ENCODE measurements around the gene MSL1. TPM values are rescaled to one million over a fixed set of nuclear protein-coding genes. Genes with fewer than 3 reads are reported as not detected.
A peak's percentile ranks its signal among the peaks of the same experiment; 100 is the strongest.
"Not testable (repeated sequence)": the region's sequence is repeated elsewhere in the genome, so short reads cannot be mapped to it uniquely, and the experiment has no call there.

Gene MSL1
- total RNA-seq, 1 donor from 2014 or later = 39.8 TPM

DNA sequence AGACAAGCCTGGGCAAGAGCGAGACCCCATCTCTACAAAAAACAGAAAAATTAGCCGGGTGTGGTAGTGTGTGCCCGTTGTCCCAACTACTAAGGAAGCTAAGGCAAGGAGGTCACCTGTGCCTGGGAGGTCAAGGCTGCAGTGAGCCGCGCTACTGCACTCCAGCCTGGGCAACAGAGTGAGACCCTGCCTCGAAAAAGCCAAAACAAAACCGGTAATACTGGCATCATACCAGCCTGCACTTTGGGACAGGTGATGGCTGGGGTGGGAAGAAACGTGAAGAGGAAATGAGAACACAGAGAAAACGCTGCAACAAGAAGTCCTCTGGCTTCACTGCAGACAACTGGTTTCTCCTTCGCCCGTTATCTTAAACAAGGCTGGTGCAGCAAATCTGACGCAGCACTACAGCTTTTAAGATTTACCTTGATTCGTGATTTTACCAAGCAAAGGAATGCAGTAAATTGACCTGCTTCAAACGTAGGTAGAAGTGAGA lies 17.8 kb downstream of the MSL1 start:
- Histone ChIP-seq H3K9me3 (replicated peaks) (no peaks in the 10 kb centered on the region), H3K27ac (replicated peaks) (peak overlapping the region; percentile 98), H3K4me1 (peaks cover 43% of the 10 kb centered on the region), H3K27me3 (ENCODE audit: low read depth) (no peaks in the 10 kb centered on the region), H3K36me3 (peaks cover 60% of the 10 kb centered on the region), H3K4me3 (peak overlapping the region; percentile 81)
- TF ChIP-seq, protein P1, sequence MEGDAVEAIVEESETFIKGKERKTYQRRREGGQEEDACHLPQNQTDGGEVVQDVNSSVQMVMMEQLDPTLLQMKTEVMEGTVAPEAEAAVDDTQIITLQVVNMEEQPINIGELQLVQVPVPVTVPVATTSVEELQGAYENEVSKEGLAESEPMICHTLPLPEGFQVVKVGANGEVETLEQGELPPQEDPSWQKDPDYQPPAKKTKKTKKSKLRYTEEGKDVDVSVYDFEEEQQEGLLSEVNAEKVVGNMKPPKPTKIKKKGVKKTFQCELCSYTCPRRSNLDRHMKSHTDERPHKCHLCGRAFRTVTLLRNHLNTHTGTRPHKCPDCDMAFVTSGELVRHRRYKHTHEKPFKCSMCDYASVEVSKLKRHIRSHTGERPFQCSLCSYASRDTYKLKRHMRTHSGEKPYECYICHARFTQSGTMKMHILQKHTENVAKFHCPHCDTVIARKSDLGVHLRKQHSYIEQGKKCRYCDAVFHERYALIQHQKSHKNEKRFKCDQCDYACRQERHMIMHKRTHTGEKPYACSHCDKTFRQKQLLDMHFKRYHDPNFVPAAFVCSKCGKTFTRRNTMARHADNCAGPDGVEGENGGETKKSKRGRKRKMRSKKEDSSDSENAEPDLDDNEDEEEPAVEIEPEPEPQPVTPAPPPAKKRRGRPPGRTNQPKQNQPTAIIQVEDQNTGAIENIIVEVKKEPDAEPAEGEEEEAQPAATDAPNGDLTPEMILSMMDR (IDR thresholded peaks at IDR 0.05; ENCODE audit: borderline replicate concordance) = no peak
- no peak for DNase-seq
- intact Hi-C loops (cut with micrococcal nuclease) = no loop called here

DNA sequence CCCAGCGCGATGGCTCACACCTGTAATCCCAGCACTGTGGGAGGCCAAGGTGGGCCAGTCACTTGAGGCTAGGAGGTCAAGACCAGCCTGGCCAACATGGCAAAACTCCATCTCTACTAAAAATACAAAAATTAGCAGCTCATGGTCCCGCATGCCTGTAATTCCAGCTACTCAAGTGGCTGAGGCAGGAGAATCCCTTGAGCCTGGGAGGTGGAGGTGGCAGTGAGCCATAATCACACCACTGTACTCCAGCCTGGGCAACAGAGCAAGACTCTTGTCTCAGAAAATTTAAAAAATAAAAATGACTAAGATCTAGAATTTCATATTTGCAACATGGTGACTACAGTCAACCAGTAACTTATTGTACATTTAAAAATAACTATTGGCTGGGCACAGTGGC lies 21.4 kb downstream of the MSL1 start:
- DNase-seq; H3K27ac ChIP-seq (replicated peaks); H3K27me3 ChIP-seq (ENCODE audit: low read depth); intact Hi-C loops (cut with micrococcal nuclease); H3K9me3 ChIP-seq (replicated peaks); H3K4me3 ChIP-seq: not testable (repeated sequence)
- H3K36me3 ChIP-seq = peaks cover 63% of the 10 kb centered on the region
- H3K4me1 ChIP-seq = peaks cover 64% of the 10 kb centered on the region

DNA sequence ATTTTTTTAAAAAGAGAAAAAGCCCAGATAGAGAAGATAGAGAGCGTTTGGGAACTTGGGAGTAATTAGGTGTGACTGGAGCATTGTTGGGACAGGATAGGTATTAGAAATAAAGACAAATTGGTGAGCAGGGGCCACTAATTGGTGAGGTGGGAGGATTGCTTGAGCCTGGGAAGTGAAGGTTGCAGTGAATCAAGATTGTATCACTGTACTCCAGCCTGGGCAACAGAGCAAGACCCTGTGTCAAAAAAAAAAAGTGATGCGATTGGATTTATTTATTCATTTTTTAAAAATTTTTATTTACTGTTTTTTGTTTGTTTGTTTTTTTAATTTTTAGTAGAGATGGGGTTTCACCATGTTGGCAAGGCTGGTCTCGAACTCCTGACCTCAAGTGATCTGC lies 23.7 kb downstream of the MSL1 start:
- intact Hi-C loops (cut with micrococcal nuclease) = no loop called here
- peaks cover 86% of the 10 kb centered on the region for H3K36me3 ChIP-seq
- no peaks in the 10 kb centered on the region for H3K27me3 ChIP-seq (ENCODE audit: low read depth)
- H3K4me3 ChIP-seq = no peak overlapping the region
- TF ChIP-seq, protein P1 (IDR thresholded peaks at IDR 0.05; ENCODE audit: borderline replicate concordance) = no peak
- peaks cover 66% of the 10 kb centered on the region for H3K4me1 ChIP-seq
- H3K27ac ChIP-seq (replicated peaks) = no peak overlapping the region
- no peak for DNase-seq
- no peaks in the 10 kb centered on the region for H3K9me3 ChIP-seq (replicated peaks)

DNA sequence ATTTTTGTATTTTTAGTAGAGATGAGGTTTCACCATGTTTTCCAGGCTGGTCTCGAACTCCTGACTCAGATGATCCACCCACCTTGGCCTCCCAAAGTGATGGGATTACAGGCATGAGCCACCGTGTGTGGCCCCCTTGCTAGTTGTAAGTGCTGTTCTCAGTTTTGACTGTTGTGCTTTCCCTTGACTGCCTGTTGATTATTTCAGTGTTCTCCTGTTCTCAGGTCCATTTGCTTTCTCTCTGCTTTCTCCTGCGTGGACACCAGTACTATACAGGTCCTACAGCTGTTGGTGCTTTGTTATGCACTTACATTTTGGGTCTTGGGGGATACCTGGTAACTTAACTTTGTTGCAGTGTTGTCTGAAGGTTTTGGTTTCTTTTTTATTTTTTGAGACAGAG lies 26.8 kb downstream of the MSL1 start:
- intact Hi-C loops (cut with micrococcal nuclease) = no loop called here

DNA sequence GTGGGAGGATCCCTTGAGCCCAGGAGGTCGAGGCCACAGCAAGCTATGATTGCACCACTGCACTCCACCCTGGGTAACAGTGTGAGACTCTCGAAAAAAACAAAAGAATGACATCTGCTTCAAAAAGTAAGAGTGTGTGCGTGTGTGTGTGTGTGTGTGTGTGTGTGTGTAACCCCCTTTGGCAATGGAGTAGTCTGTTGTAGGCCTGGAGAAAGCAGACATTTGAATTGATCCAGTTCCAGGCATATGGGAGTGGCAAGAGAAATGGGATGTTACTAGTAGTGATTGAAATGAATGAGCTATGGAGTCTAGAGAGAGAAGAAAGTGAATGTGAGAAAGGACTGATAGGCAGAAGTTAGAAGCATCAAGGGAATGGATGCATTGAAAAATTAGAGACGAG lies 28.5 kb downstream of the MSL1 start:
- Histone ChIP-seq H3K36me3 (peaks cover 98% of the 10 kb centered on the region), H3K4me1 (peaks cover 58% of the 10 kb centered on the region)
- TF ChIP-seq, protein P1 (IDR thresholded peaks at IDR 0.05; ENCODE audit: borderline replicate concordance) = no peak

More for the DNA sequence above, 26.8 kb downstream of the MSL1 start:
- TF ChIP-seq, protein P1 (IDR thresholded peaks at IDR 0.05; ENCODE audit: borderline replicate concordance) = no peak
- H3K4me3 ChIP-seq = no peak overlapping the region
- peaks cover 51% of the 10 kb centered on the region for H3K4me1 ChIP-seq
- no peaks in the 10 kb centered on the region for H3K27me3 ChIP-seq (ENCODE audit: low read depth)
- H3K36me3 ChIP-seq = peaks cover 95% of the 10 kb centered on the region
- H3K27ac ChIP-seq (replicated peaks) = no peak overlapping the region
- H3K9me3 ChIP-seq (replicated peaks) = no peaks in the 10 kb centered on the region
- no peak for DNase-seq

DNA sequence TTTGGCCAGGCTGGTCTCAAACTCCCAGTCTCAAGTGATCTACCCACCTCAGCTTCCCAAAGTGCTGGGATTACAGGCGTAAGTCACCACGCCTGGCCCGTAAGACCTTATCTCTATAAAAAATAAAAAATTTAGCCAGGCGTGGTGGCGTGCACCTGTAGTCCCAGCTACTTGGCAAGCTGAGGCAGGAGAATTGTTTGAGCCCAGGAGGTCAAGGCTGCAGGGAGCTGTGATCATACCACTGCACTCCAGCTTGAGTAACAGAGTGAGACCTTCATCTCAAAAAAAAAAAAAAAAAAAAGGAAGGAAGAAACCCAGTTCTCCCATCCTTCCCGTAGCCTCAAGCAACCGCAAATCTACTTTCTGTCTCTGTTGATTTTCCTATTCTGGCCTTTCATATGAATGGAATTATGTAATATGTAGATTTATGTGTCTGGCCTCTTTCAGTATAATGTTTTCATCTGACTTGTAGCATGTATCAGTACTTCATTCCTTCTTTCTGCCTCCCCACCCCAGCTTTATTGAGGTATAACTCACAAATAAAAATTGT lies 29.7 kb downstream of the MSL1 start:
- no peak overlapping the region for H3K27ac ChIP-seq (replicated peaks)

More for the DNA sequence above, 28.5 kb downstream of the MSL1 start:
- no peaks in the 10 kb centered on the region for H3K27me3 ChIP-seq (ENCODE audit: low read depth)
- no peaks in the 10 kb centered on the region for H3K9me3 ChIP-seq (replicated peaks)
- no peak overlapping the region for H3K4me3 ChIP-seq
- no peak overlapping the region for H3K27ac ChIP-seq (replicated peaks)
- DNase-seq = no peak
- intact Hi-C loops (cut with micrococcal nuclease) = no loop called here

More for the DNA sequence above, 29.7 kb downstream of the MSL1 start:
- H3K27me3 ChIP-seq (ENCODE audit: low read depth) = no peaks in the 10 kb centered on the region
- H3K9me3 ChIP-seq (replicated peaks) = no peaks in the 10 kb centered on the region
- TF ChIP-seq, protein P1 (IDR thresholded peaks at IDR 0.05; ENCODE audit: borderline replicate concordance) = no peak
- H3K36me3 ChIP-seq = peaks cover 89% of the 10 kb centered on the region
- intact Hi-C loops (cut with micrococcal nuclease) = no loop called here
- peaks cover 63% of the 10 kb centered on the region for H3K4me1 ChIP-seq
- no peak for DNase-seq
- H3K4me3 ChIP-seq = no peak overlapping the region
